Left lobe of liver (tissue), 2 donors: ENCODE measurements around the gene ENDOD1. TPM values are rescaled to one million over a fixed set of nuclear protein-coding genes. Genes with fewer than 3 reads are reported as not detected.

Source experiments
- ATAC-seq: fragments of 200-7000 bp; cut with Tn5 transposase; one replicate; pipeline ENCODE4 v1.9.1; 2020; ENCODE audit warnings: mild to moderate bottlenecking, moderate library complexity
- DNase-seq: peaks from one replicate; pipeline ENCODE4 v3.0.0-alpha.2; 2020; ENCODE audit warnings: low spot score
- total RNA-seq: library from RNA; stranded (reverse); gene quantifications from one replicate; pipeline ENCODE4 v1.2.1, GENCODE V29; 2021
- donor health status: DM: no; HTN: no; CAD: no; lungs with moderate emphysema.
- donor health status: DM: no; HTN: yes; CAD: no.

ENDOD1 gene
- total RNA-seq, 1 donor from 2014 or later, result 4.3 TPM

DNA sequence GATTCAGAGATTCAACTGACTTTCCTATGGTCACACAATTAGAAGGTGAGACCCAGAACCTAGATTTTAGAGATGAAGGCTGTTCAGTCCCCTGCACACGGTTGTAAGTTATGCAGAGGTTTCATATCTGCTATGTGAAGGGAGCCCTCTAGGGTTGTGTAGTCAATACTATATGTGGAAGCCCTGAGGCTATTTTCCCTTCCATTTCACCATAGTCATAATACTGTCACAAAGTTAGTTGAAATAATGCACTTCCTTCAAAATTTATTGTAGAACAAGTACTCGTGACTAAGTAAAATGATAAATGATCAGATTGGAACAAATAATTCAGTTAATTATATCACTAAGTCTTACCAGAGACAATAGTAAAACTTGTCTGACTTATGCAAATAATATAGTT lies 48.8 kb downstream of the ENDOD1 start:
- ATAC-seq, result peak; percentile 51

DNA sequence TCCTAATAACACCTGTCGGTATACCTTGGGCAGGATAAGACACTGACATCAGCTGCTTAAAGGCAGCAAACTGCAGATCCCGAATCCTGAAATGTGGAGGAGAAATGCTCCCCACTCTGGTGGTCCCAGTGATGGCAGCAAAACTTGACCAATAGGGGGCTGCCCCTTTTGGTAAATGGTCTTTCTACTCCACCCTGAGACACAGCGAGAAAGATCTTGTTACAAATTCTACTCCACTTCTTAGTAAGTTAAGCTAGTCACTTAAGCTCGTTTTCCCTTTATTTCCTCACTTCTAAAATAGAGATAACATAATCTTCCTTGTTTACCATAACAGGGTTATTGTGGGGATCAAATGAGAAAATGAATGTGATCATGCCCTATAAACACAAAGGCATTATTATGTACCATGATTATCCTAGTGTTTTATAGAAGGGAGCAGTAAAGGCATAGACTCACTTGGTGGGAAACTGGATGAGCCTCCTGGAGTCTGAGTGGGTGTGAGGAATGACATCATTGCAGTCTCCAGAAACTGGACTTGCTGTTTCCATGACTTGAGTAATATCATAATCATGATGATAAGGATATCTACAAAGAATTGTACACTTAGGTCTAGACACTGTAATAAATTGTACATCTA lies 50.9 kb downstream of the ENDOD1 start:
- ATAC-seq, result no peak
- DNase-seq, result no peak

More for the DNA sequence above, 48.8 kb downstream of the ENDOD1 start:
- DNase-seq, result no peak

DNA sequence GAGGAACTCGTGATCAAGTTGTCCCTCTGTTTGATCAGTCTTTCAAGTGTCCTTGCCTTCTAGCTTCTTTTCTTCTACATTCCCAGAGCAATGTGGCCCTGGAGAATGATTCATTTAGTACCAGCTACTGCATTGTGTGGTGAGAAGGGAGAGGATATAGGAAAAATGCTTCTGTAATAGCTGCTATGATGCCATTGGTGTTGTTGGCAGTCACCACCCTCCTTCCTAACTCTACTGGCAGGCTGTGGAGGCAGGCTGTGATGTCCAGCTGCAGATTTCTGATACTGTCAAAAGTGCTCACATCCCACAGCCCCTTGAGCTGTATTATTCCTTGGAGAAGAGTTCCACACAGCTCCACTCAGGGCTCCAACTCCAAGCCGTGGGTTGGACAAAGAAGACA lies 52.8 kb downstream of the ENDOD1 start:
- ATAC-seq, result no peak

DNA sequence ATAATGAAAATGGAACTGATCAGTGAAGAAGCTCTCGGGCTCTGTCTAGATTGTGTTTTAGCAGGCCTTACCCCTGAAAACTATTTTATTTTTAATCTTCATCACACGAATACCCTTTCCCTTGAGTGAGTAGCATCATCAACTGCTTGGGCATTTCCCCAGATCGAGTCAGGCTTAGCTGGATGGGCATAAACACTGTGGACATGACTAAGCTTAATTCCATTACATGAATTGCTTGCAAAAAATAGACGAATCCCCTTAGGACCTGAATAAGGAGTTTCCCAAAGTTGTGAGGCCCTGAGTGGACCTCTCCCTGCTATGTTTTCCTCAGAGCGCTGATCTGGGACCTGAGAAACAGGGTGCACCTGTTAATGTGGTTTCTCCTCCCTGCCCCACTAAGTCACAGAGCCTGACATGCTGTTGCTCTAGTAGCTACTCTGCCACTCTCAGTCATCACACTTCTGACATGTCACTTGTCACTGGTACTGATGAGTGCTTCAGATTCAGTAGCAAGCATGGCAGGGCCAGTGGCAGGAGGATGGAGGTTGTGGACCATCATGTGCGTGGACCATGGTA lies 53.5 kb downstream of the ENDOD1 start:
- ATAC-seq (no peak), DNase-seq (no peak)

More for the DNA sequence above, 52.8 kb downstream of the ENDOD1 start:
- no peak for DNase-seq

DNA sequence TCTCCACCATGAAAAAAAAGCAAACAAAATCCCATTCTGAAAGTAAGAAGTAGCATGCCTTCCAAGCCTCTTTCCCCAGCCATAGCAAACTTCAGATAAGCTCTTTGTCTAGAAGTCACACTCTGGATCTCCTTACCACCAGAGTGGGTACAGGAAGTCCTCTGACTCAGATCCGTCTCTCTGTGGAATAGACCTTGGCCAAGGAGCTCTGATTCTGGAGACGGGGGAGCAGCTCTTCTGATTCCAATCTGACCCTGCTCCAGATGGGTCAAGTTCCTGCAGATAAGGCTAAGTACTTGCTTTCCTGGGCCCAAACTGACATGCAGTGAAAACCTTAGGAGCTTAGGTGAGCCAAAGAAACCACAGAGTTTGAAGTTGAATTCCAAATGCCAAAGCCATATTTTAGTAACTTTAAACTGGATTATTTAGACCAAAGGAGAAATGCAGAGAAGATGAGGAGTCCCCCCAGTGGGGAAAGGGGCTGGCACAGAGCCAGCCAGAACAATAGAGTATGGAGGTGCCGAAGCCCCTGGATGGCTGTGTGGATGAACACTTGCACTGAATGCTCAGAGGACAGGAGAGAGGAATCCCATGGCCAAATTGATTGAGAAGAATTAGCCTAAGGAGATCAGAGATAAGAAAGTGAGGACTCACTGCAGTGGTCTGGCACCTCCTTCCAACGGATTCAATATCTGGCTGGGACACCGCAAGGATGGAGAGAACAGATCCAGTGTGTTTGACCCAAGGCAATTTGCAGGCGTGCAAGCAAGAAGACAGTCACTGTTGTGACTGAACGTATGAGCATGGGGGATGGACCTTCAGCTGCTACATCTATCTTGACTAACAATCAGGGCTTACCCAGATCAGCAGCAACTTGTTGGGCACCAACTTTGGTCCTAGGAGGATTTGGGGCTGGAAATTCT lies 54.9 kb downstream of the ENDOD1 start:
- no peak for ATAC-seq

DNA sequence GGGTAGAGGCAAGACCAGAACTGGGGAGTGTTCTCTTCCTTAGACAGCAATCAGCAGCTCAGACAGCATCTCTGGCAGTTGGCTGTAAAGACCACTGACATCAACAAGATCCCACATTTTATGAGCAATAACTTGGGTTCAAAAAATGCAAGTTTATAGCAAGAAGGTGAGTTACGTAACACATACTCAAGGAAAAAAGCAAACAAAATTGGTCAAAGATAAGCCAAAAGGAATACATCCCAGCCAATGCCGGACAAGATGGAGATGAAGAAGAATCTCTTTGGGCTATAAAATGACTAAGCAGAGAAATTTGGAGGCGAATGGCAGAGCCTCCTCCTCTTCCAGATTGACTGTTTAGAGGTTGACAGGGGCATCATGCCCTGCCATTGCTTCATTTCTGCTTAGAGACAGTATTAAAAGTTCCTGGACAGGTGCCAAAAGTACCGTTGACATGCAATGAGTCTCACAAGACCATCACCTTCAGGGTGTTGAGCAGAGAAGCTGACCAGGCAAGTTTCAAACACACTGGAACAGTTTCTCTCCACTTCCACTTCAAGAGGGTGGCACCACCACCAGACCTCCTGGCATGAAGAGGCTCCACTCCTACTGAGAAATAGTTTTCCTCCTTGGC lies 55.9 kb downstream of the ENDOD1 start:
- DNase-seq, result no peak
- no peak for ATAC-seq

More for the DNA sequence above, 54.9 kb downstream of the ENDOD1 start:
- no peak for DNase-seq

DNA sequence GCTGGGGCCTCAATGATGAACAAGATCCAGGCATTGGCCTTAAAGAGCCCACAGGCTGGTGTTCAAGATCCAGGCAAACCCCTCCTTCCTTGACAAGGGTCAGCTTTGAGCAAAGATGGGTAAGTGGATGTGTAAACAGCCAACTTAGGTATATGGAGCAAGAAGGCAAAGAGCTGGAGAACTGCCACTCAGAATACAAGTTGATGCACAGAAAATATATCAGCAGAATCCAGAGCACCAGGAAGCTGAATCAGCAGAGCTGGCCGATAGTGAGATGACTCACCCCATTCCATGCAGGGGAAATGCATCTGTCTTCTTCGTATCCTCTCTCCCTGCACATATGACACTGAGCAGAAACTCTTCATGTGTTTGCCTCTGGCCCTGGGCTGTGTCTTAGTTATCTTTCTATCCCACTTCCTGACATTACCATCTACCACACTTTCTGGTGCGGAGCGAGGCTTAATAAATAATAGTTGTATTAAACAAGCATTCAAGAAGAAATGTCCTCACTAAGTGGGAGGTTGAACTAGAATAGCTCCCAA lies 57.8 kb downstream of the ENDOD1 start:
- ATAC-seq (no peak), DNase-seq (no peak)

DNA sequence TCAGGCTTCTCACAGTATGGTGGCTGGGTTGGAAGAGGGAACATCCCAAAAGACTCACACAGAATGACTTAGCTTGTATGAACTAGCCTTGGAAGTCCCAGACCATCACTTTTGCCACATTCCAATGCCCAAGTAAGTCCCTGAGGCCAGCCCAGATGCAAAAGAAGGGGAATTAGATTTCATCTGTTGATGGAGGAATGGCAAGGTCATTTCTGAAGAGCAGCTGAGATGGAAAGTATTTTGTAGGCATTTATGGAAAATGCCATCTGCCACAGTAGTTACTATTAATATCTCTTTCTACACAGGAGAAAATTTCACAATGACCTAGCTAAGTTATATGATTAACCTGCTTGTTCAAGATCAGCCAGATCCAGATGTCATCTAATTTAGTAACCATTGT lies 58.8 kb downstream of the ENDOD1 start:
- DNase-seq (no peak), ATAC-seq (no peak)

DNA sequence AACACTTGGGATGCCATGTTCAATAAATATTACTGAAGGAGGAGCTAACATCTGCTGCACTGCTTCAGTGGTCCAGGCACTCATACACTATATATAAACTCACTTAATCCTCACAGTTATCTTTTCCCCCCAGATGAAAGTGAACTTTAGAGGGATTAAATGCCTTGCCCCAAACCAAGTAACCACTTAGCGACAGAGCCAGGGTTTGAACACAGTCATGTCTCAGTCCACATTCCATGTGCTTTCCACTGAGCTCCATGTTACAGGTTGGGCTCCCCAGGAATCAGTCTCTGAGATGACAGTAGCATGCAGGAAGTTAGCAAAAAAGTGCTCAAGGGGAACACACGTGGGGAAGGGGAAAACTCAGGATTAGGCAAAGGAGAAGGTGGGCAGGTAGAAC lies 59.3 kb downstream of the ENDOD1 start:
- DNase-seq (no peak), ATAC-seq (no peak)

DNA sequence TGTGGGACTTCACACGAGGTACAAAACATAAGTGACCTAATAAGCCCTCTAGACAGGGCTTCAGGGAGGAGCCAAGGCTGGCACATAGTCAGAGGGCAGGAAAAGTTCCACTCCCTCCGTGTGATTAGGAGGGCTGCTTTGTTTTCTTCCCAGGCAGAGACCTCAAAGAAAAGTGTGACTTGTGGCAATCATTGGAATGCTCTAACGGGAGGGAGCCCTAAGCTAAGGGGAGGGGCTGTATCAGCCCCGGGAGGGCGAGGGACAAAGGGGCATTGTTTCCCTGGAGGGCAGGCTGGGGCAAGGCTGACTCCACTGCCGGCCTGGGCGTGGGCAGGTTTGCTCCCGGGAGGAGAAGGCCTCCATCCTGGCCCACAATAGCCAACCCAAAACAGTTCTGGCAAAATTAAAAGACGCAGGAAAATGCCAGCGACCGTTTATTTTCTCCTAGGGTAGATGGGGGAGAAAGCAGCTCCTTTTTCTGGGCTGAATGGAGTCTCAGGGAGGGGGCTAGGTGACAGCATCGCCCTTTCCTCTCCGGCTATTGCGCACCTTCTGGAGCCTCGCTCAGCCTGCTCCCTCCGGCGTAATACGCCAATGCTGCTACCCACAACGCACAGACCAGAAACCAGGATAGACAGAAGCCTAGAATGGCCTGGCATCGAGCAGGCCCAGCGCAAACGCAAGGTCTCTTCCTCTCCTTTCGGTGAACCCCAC lies 60.2 kb downstream of the ENDOD1 start:
- ATAC-seq (no peak), DNase-seq (no peak)

DNA sequence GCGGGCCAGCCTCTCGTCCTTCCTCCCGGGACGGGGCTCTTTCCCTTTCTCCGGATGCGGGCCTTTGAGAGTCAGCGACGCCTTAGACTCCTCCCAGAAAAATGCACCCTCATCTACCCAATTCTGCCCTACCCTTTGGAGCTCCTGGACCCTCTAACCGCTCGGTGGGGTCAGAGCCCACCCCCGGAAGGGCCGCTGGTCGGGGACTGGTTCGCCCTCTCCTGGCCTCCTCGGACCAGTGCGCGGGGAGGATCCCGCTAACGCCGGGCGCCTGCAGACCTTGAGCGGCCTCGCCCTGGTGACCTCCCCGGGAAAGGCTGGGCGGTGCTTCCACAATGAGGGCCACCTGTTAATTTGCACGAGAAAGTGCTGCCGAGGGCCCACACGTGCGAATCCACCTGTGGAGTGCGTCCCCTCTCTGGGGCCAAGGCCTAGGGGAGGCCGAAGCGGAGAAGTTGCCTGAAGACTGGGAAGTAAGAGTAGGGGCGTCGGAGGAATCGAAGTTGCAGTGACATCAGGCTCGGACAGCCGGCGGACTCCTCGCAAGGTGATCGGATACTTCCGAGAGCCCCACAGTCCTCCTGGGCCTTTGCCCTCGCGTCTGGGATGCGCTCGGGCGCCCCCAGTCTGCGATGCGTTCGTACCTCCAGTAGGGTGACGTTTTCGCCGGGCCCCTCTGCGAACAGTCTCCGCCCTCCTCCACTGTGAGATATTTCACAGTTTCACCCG lies 61.5 kb downstream of the ENDOD1 start:
- peak; percentile 89 for DNase-seq
- peak; percentile 89 for ATAC-seq

DNA sequence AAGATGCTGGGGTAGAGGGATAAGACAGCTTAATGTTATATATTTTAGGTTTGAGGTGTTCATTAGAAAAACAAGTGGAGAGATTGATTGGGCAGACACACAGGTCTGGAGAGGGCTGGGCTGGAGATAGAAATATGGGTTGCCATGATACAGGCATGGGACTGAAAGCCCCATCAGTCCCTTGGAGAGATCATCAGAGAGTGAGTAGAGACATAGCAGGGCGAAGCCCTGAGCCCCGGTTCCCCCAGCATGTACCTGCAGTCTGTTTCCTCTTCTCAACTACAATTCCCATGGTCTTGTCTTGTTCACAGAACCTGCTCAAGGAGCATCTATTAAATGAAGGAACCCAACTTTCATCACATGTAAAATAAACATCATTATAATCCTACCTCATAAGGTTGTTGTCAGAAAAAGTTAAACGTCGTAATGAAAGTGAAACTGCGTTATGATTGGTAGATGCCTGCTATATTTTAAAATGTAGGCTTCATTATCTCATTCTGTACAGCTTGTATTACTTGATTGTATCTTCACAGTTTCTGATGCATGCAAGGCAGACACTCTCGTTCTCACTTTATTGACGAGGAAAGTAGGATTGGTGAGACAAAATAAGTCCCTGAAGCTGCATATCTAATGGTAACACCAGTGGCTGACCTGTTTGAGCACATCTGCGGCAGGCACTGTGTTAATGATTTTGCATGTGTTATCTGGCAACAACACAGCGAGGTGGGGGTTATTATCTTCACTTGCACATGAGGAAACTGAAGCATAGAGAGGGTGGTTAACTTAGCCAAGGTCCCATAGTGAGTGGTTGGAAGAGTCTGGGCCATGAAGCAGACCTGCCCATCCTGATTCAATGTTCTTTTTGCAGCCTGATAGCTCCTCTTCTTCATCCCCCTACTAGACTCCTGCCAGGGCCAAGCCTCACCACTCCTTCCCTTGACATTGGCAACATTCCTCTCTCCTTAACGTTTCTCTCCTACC lies 63.5 kb downstream of the ENDOD1 start:
- DNase-seq, result no peak
- no peak for ATAC-seq

DNA sequence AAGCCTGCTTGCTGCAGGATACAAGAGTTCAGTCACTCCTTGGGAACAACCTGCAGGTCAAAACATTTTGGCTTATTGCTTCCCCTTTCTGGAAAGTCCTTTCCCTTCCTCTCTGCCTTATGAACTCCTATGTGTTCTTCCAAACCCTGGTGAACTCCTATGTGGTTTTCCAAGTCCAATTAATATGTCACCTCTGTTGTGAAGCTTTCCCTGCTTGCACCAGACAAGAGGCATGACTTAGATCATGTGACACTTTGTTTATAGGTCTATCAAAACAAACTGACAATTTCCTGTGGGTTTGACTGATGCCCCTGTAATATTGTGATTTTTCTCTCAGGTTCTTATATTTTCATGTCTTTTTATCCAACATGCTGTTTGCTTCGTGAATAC lies 64.2 kb downstream of the ENDOD1 start:
- no peak for ATAC-seq

DNA sequence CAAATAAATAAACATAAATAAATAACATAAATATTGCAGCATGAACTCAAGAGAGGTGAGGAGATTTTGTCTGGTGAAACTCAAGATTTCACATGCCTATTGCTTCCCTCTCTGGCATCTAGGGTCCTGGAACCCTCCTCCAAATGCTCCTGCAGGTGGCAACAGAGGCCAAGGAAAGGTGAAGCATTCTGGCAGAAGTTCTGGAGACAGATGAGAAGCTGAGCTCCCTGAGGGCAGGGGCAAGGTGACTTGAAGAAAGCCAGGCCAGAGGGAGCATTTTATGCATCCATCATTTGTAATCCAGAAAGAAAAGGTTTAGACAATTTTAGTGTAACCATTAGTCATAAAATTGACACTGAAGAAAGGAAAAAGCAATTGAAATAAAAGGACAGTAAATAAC lies 64.9 kb downstream of the ENDOD1 start:
- DNase-seq (peak; percentile 58), ATAC-seq (no peak)

More for the DNA sequence above, 64.2 kb downstream of the ENDOD1 start:
- DNase-seq, result no peak

DNA sequence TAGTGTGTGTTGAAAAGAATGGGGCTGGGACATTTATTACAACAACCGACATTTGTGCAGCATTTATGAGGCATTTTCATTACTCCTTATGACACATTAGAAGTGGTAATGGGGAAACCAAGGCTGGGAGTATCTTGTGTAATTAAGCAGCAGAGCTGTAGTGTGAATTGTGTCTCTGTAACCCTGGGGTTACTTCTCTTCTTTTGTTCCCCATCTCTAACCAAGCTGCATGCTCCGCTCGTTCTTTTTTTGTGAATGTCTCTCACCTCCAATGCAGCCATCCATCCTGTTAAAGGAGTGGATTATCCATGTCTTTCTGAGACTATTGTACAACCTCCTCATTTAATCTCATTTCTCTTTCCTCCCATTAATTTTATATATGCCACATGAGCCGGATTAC lies 65.7 kb downstream of the ENDOD1 start:
- ATAC-seq (no peak), DNase-seq (no peak)

DNA sequence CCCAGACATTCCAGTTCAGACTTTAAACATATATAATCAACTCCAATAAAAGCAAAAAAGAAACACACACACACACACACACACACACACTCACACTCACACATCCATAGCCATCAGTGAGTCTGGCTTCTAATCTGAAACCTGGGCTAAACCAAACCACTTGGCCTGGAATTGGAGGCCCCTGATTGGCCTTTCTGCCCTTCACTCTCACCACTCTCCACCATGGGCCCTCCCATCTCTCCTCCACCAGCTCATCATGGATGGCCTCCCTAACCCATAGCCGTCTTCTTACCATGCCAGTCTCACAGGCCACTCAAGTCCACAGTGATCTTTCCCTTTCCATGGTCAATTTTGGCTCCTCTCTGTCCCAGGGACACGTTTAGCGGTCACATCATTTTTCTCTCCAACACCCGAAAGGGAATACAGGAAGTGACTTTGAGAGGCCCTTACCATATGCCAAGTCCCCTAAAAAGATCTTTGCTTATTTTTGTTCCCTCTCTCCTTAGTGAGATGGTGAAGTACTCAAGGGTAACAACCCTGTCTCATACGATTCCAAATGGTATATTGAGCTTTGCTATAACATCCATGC lies 66.6 kb downstream of the ENDOD1 start:
- DNase-seq (no peak), ATAC-seq (no peak)

DNA sequence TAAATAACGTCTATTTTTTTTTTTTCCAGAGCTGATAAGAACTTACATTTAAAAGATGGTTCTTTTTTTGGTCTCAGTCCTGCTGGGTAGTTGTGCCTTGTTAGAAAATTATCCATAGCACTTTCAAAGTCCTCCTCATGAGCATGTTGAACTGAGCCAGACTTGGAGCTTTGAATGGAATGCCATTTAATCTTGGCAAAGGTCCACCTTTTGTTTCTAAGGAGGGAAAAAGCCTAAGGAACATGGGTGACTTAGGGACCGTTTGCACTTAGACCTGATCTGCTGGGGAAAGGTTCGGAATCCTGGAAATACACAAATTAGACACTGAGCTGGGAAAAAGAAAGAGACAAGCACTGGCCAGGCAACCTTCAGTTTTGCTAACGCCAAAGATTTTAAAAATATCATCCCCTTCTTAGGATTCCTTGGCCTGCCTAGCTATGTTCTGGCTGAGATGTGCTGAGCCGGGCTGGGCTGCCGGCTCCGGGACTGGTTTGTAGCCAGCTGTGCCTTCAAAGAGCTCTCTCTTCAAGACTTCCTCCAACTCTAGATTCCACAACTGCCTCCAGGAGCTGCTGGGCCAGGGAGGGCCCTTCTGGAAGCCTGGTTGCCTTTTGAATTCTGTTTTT lies 67.4 kb downstream of the ENDOD1 start:
- no peak for ATAC-seq
- no peak for DNase-seq

DNA sequence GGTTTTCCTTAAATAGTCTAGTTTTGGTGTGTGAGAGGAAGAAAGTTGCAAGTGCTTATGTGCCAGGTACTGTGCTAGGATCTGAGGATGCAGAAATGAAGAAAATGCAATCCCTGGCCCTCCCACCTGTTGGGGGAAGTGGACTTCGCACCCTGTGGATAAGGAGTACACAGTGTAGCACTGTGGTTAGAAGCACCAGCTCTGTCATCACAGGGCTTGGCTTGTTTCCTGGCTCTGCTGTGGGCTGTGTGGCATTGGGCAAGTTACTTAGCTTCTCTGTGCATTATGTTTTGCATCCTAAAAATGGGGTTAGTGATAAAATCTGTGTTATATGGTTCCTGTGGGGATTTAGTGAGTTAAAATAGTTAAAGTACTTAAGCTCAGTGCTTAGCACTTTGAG lies 68.2 kb downstream of the ENDOD1 start:
- no peak for ATAC-seq
- DNase-seq, result no peak
